VCaP (cell line): ENCODE data around the gene RTN4.

Source experiments
- H3K27ac ChIP-seq: fragments of 450-650 bp; 2 replicates; pipeline ENCODE4 v1.5.1; 2017
- TF ChIP-seq, protein P1 (sequence below): fragments of 450-650 bp; conservative IDR thresholded peaks from 2 replicates; pipeline ENCODE4 v1.5.1; 2017; ENCODE audit warnings: mild to moderate bottlenecking, moderate library complexity

RTN4 gene

DNA sequence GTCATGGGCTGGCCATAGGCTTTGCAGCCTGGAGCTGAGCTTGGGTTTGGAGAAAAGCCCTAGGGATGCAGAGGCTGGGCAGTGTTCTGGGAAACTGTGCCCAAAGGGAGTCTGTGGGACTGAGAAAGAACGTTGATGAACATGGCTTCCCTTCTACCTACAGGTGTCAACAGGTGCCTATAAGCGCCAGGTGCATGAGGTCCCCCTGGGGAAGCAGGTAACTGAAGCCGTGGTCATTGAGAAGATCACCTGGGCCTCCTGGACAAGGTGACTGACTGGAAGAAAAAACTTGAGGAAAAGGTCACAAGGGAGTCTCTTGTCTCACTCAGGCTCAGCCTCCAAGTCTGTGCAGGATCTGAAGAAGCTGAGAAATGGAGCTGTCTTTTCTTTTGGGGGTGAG lies 83.4 kb downstream of the RTN4 start:
- H3K27ac ChIP-seq: no peak overlapping the region
- TF ChIP-seq, protein P1, sequence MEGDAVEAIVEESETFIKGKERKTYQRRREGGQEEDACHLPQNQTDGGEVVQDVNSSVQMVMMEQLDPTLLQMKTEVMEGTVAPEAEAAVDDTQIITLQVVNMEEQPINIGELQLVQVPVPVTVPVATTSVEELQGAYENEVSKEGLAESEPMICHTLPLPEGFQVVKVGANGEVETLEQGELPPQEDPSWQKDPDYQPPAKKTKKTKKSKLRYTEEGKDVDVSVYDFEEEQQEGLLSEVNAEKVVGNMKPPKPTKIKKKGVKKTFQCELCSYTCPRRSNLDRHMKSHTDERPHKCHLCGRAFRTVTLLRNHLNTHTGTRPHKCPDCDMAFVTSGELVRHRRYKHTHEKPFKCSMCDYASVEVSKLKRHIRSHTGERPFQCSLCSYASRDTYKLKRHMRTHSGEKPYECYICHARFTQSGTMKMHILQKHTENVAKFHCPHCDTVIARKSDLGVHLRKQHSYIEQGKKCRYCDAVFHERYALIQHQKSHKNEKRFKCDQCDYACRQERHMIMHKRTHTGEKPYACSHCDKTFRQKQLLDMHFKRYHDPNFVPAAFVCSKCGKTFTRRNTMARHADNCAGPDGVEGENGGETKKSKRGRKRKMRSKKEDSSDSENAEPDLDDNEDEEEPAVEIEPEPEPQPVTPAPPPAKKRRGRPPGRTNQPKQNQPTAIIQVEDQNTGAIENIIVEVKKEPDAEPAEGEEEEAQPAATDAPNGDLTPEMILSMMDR: no peak

- no peak overlapping the region for H3K27ac ChIP-seq
- TF ChIP-seq, protein P1: no peak
Observed at GRCh38 chr2:54966165-54966832, 84.0 kb downstream of the RTN4 start.

DNA sequence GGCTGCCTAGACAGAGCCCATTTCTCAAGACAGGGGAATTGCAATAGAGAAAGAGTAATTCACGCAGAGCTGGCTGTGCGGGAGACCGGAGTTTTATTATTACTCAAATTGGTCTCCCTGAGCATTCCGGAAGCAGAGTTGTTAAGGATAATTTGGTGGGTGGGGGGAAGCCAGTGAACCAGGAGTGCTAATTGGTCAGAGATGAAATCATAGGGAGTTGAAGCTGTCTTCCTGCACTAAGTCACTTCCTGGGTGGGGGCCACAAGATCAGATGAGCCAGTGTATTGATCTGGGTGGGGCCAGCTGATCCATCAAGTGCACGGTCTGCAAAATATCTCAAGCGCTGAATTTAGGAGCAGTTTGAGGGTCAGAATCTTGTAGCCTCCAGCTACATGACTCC lies 84.8 kb downstream of the RTN4 start:
- TF ChIP-seq, protein P1: no peak
- no peak overlapping the region for H3K27ac ChIP-seq

GRCh38 chr2:54964816-54965215 lies 85.4 kb downstream of the RTN4 start:
- no peak overlapping the region for H3K27ac ChIP-seq
- TF ChIP-seq, protein P1: no peak

- no peak overlapping the region for H3K27ac ChIP-seq
- TF ChIP-seq, protein P1: no peak
Observed at GRCh38 chr2:54964271-54964670, 86.0 kb downstream of the RTN4 start.

GRCh38 chr2:54963476-54963875 lies 86.8 kb downstream of the RTN4 start:
- TF ChIP-seq, protein P1: no peak
- H3K27ac ChIP-seq: no peak overlapping the region

DNA sequence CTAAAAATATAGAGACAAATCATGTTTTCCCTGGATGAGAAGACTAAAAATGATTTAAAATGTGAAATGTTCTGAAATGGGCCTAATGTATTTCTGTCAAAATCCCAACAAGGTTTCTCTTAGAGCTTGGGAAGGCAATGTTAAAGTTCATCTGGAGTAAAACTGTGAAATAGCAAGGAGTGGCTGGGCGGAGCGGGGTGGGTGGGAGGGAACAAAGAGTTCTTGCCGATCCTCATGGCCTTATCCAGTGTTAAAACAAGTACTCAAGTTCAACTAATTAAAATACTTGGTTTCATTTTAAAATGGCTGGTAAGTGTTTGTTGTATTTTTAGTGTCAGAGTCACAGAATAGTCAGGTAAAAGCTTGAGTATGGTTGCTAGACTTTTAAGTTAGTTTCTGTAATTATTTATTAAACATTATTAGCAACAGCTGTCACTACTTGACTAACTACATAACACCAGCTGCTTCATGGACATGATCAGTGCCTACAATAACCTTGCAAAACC lies 87.3 kb downstream of the RTN4 start:
- H3K27ac ChIP-seq: no peak overlapping the region
- TF ChIP-seq, protein P1: no peak
